NCI-H69 (cell line): ENCODE measurements around the gene C8A.

Source experiments
- DNase-seq: peaks from one replicate; lab custom pipeline; 2025; lab: John Stamatoyannopoulos, UW

Gene C8A

DNA sequence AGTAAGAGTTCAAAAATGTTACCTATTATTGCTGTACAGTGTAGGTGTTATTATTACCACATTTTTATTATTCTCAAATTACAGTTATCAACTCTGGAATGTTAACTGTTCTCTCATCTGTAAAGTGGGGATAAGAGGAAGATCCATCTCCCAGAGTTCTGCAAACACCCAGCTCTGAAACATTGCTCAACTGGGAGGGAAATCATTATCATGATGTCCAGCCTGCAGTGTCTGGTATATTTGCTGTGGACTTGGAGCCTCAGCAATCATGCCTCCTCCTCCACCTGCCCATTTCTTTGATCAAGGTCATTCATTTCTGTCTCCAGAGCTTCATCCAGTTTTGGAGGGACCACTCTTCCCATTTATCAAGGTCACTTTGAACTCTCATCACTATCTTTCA is 39.4 kb downstream of the C8A start:
- DNase-seq: no peak

DNA sequence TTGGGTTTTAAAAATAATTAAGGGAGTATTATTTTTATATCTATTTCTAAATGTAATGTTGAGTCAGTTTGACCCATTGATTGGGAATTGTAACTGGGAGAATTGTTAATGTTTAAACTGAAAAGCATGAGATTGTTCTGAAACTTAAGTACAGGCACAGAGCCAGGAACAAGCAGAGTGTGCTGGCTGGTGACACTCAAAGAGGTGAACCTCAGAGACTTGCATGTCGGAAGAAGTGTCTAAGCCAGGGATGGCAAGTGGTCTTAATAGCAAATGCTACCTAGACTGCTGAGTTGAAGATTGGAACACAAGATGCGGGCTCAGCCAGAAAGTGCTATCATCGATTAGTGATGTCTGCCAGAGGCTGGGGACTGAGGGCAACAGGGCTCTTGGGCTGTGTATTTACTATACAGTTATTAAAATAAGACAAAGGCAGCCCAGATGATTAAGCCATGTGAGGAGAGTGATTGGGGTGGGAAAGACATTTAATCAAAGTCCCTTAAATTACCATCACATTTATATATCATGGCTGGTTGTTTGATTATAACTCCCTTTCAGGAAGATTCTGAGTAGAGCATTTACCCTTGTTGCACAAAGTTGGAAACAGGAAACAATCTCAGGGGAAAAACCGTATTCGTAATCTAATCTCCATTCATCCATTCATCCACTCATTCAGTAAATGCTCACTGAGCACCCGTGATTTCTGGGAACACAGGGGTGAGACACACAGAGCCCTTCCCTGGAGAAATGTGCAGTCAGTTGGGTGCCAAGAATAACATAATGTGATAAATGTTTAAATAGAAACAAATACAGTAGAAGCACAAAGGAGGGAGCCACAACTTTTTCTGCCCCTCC is 42.8 kb downstream of the C8A start:
- no peak for DNase-seq

DNA sequence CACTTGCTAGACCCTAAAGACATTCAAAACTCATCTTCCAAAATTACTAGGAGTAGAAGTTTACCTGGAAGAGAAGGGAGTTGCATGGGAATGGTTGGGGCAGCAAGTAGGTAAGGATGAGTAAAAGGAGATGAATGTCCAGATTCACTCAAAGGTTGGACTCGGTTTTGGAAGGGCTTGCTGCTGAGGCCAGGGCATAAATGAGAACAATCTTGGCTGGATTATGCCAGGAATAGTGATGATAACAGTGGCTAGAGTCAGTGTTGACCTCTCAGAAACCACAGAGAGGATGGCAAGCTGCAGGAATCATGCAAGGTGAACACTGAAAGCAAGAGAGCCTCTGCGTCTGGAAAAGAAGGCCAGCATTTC is 43.4 kb downstream of the C8A start:
- no peak for DNase-seq

DNA sequence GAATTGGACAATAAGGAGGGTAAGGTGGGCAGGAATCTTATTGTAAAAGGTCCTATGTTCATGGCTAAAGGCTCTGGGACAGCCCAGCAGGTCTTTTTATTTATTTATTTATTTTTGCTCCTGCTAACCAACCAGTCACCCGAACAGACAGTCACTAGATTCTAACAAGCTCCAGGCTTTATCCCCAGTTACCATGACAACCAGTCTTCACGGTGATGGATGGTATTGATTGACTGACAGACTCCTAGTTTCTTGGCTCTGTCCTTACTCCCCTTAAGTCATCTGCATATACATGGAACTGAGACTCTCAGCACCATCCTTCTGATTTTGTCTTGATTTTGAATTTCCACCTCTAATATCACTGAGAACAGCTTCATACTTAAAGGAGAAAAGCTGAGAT is 44.3 kb downstream of the C8A start:
- DNase-seq: no peak

DNA sequence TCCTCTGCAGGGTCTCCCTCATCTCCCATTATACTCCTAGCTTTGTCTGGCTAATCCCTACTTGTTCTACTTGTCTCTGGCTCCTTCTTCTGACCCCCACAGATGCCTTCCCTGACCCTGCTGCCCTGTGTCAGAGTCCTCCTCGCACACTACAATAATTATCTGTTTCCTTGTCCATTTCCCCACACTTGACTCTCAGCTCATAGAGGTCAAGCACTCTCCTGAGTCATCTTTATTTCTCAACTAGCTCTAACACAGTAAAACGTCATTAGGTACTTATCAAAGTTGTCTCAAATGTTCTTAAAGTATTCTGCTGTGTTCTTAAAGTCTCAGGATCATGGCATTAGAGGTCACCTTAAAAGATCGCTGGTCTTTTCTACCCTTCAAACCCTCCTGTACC is 47.1 kb downstream of the C8A start:
- DNase-seq: no peak

DNA sequence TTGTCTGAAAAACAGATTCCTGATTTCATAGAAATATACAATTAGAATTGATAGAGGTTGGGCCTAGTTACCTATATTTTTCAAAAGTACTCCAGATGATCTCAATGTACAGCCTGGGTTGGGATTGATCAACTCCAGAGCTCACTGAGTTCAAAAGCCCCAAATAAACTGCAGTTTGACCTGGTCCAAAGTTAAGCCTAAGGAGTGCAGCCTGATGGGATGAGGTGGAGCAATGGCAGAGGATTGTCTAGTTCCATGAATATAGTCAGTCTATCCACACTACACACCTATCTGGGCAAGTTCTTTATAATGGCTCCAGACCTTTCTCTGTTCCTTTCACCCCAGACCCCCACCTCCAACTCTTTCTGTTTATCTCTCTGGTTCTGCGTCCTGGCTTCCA is 49.2 kb downstream of the C8A start:
- DNase-seq: no peak

DNA sequence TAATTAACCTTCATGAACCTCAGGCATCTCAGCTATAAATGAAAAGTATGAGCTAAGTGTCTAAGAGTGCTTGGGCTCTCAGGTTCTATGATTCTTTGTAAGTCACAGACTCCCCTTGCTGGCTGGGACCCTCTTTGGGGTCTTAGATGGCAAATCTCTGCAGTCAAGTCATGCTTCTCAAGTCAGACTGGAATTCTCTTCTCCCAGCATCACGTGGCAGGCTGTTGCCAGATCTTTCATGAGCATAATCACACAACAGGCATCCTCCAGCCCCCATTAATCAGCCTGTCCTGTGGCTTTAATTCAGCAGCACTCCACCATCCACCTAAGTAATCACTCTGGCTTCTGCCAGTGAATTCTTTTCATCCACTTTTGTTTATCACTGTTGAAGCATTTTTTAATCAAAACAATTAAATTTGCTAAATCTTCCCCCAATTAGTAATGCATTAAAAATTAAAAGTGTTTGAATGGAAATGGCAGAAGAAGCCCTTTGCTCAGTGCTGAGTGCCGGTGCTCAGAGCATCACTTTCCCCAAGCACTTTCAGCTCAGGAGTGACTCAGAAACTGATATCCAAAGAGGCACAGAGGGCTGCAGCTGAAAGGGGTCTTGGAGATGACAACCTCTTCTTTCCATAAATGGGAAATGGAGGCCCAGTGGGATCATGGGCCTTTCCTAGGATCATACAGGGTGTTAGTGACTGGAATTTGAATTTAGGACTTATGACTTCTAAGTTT is 50.2 kb downstream of the C8A start:
- DNase-seq: no peak

DNA sequence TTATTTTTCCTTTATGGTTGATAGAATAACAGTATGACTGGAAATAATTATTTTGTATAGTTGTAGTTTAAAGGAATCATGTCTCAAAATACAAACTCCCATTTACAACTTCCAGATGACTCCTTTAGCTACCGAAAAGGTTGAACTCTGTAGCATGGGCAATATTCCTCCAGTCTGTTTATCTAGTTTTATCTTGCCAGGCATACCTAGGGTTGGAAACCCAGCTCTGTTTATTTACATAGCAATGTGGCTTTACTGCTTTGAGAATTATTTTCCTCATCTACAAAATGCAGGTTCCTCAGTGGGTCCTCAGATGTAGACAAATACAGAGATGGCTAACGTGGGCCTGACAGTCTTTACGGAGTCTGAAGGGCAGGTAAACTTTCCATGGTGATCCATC is 51.1 kb downstream of the C8A start:
- no peak for DNase-seq

DNA sequence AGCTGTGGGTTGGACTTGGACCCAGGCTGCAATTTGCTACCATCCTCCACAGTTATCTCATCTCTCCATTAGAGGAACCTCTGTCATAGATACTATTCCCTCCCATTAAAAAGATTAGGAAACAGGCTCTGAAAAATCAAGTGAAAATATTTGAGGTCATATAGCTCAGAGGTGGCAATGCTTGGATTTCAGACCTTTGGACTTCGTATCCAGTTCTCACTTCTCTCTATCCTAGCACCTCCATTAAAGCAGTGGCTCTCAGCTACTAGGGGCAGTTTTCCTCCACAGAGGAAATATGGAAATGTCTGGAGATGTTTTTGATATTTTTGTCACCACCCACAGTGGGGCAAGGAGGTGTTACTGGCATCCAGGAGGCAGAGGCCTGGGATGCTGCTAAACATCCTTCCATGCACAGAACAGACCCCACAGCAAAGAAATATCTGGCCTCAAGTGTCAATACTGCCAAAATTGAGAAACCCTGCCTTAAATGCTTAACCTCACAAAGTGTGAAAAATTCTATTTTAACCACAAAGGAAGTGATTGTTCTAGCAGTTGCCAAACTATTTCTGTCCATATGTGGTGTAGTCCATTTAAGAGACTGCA is 54.1 kb downstream of the C8A start:
- no peak for DNase-seq

DNA sequence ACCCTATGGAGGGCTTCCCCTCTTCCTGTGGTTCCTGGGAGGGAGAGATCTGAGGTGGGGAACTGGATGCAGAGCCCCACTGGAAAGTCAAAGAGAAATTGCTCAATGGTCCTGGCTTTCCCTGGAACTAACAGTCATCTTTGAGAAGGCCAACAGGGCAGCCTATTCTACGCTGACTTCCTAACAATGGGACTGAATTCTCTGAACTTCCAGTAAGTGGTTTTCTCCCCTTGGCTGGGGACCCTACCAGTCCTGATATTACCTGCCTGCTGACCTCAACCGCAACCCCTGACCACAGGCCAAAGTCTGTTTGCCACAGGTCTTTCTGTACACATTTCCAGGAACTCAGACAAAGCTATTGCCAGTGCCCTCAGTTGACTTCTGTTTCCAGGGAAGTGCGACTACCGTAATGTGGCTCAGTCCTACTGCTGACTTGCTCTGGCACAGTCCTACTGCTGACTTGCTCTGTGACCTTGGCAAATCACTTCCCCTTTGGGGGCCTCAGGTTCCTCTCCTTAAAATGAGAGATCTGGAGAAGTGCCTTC is 55.9 kb downstream of the C8A start:
- DNase-seq: no peak

DNA sequence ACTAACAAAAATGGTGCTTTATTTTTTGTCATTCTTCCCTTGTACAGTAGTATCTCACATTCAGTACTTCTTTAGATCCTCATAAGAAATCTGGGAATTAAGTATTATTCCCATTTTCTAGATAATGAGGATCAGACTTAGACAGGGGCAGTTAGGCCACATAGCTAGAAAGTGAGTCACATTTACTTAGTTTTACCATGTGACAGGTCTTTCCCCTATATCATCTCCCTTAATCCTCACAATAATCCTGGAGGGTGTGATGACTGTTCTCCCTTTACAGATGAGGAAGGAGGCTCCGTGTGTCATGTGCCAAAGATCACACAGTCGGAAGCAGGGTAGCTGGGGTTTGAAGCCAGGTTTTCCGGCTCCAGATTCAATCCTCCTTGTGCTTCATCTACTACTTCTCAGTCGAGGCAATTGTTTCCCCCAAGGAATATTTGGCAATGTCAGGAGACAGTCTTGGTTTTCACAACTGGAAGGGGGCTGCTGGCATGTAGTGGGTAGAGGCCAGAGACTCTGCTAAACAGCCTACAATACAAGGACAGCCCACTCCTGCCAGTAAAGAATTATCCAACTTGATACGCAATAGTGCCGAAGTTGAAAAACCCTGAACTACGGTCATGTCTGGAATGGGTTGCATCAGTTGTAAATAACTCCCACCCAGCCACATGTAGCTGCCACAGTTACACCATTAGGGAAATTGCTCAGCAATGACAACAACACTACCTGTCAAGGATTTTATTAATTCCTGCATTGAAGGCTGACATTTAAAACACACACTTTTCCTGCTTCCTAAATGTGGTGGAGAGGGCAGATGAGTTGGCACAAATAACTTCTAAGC is 56.7 kb downstream of the C8A start:
- no peak for DNase-seq

DNA sequence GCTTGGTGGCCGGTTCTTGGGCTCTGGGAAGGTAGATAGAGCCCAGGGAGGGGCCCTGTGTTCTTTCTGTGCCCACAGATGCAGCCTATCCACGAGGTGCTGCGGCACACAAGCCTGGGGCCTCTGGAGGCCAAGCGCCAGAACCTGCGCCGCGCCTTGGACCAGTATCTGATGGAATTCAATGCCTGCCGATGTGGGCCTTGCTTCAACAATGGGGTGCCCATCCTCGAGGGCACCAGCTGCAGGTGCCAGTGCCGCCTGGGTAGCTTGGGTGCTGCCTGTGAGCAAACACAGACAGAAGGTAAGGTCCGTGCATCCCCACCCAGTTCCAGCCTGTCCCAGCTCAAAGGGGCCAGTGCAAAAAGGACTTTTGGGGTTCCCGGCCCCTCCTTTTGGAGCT is 57.7 kb downstream of the C8A start:
- DNase-seq: no peak

DNA sequence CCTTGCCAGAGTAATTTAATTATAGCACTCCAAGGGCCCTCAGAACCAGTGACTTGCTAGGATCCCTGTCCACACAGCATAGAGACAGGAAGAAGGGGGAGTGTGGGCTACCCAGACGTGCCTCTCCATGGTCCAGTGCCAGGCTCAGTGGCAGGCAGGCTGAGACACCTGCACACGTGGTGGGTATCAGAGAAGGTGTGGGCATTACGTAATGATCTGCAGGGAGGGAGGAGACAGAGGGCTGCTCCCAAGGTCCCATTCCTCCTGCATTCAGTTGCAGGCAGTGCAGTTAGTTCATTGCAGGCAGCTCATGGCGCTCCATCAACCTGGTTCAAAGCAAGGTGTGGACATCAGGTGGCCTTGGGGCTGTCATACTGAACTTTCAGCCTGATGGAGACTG is 61.4 kb downstream of the C8A start:
- DNase-seq: no peak

DNA sequence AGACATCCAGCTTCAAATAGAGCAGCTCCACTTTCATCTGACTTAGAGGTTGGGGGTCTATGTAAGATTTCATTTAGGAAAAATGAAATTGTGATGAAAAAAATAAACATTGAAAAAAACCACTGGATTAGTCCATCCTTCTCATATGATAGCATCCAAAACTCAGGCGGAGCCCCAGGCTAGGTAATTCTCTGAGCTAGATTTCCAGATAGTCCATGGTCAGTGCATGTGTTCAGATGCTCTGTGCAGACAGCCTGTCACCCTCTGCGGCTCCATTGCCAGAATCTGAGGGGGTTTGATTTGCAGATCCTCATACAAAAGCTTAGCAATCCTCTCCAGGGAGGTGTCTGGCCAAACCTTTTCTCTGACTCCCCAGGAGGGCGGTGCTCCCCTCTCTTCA is 62.0 kb downstream of the C8A start:
- no peak for DNase-seq

DNA sequence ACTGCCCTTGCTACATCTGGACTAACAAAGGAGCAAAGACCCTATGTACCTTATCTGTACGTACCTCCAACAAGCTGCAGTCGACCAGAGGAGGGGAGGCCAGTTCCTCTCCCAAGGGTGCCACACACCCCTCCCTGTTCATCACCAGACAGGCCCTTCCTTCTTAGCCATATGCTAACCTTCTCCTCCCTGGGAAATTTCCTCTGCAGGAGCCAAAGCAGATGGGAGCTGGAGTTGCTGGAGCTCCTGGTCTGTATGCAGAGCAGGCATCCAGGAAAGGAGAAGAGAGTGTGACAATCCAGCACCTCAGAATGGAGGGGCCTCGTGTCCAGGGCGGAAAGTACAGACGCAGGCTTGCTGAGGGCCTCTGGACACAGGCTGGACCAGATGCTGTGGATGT is 62.8 kb downstream of the C8A start:
- no peak for DNase-seq

DNA sequence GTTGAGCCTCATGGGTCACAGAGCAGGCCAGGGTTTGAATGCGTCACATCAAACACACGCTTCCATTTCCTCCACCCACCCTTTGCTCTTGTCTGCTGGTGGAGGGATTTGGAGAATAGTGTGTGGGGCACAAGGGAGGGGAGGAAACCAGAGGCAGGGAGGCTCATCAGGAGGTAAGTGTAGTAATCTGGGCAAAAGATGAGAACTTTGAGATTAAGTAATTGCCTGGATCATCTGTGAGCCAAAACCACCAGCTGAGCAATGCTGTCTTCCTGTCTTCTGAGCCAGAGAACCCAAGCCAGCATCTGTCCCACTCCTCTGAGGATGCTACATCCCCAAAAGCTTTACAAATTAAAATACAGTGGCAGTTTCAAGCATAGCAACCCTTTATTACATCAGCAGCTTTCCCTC is 66.0 kb downstream of the C8A start:
- DNase-seq: no peak

DNA sequence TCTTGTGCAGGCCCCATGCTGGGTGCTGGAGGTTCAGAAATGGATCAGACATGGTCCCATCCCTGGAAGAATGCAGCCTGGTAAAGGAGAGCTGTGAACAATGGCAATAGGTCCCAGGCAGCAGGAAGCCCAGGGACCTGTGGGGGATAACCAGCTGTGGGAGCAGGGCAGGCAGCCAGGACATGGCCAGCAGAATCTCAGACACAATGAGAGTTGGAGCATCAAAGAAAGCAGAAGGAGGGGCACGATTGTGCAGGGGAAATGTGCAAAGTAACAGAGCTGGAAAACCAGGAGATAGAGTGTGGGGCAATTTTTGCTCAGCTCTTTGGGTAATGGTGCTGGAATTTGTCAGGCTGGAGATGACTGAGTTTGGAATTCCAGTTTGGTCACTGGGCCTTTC is 66.9 kb downstream of the C8A start:
- no peak for DNase-seq

DNA sequence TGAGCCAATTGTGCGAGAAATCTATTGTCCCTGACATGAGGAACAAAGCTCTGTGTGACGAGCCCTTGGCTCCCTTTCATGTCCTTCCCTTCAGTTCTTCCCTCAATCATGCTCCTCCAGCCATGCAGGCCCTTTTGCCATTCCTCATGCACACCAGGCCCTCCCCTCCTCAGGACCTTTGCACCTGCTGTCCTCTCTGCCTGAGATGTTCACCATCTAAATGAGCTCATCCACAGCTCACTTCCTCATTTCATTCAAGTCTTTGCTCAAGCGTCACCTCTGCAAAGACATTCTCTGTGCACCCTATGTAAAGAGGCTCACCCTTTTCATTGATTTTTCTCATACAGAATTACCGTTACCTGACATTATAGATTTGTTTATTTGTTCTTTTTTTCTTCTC is 67.5 kb downstream of the C8A start:
- DNase-seq: no peak

DNA sequence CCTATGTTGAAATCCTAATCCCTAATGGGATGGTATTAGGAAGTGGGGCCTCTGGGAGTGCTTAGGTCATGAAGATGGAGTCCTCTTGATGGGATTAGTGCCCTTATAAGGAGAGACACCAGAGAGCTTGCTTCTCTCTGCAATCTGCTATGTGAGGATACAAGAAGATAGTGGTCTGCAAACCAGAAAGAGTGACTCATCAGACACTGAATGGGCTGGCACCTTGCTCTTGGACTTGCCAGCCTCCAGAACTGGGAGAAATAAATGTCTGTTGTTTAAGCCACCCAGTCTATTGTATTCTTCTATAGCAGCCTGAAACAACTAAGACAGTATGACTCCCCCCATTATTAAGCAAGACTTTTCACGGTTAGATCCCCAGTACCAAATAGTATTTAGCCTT is 67.9 kb downstream of the C8A start:
- DNase-seq: no peak

DNA sequence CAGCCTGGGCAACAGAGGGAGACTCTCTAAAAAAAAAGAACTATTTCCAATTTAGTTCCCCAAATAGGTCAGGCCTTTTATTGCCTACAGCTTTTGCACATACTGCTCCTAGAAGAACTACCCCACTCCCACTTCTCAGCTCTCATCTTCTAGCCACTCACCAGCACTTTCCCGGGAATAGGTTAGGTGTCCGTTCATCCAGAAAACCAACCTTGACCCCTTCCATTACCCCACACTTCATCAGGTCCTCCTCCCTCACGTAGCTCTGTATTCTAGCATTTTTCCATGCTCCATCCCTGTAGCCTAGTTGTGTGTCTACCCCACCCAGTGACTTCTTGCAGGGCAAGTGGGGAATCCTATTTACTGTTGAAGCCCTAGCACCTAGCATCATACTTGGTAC is 68.6 kb downstream of the C8A start:
- no peak for DNase-seq

DNA sequence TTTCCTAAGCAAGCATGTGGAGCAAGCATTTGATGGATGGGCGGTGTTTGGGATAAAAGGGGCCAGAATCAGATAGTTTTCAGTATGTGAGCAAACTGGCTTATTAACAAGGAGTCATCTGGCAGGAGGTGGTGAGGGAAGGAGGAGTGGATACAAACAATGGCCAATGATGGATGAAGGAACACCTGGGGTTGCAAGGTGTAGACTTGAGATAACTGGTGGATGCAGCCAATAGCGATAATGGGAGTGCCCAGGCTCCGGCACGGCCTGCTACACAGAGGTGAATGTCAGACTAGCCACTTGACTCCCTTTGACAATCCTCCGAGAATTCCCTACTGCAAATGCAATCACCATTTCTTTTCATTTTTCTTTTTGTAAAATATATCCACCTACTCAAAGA is 69.5 kb downstream of the C8A start:
- DNase-seq: no peak

DNA sequence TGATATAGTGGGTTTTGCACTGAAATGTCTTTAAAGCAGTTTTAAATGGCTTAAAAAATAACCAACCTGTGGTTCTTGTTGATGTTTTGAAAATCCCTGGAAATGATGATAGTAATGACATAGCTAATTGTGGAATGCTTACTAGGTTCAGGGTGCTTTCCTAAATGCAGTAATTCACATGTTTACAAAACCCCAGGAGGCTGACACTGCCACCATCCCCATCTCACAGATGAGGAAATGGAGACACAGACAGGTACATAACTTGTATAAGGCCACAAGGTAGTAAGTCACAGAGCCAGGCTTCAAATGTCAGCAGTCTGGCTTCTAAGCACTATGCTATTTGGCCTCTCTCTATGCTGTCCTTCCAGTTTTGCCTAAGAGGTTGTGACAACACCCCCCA is 70.6 kb downstream of the C8A start:
- DNase-seq: no peak
